ENCODE results near the gene CAPN10.
"Not testable (repeated sequence)": the region's sequence is repeated elsewhere in the genome, so short reads cannot be mapped to it uniquely, and the experiment has no call there.

CAPN10 gene

GRCh38 chr2:240602266-240603050, 15.9 kb downstream of the CAPN10 start:
- DNase-seq (ENCODE audit: low read depth in 2 of 2), result no peak

- no peak for DNase-seq (ENCODE audit: low read depth in 2 of 2)
Observed at GRCh38 chr2:240603081-240603835, 16.7 kb downstream of the CAPN10 start.

DNA sequence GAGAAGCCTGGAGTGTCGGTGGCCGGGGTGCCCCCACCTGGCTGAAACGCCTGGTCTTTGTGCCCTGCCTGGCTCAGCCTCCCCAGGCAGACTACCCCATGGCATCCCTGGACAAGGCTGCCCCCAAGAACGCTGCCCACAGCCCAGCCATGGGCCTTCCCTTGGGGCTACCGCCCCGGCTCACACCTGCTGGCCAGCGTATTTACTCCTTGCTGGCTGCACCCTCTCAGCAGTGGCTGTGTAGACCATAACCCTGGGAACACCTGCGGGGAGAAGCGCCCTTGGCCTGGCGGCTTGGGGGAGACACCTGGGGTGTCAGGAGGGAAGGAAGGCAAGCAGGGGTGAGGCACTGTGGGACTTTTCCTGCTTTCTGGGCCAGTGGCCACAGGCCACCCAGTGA, 17.3 kb downstream of the CAPN10 start:
- no peak for DNase-seq (ENCODE audit: low read depth in 2 of 2)

- no peak for DNase-seq (ENCODE audit: low read depth in 2 of 2)
Observed at GRCh38 chr2:240604291-240604938, 17.9 kb downstream of the CAPN10 start.

GRCh38 chr2:240604939-240605716, 18.6 kb downstream of the CAPN10 start:
- DNase-seq (ENCODE audit: low read depth in 2 of 2), result no peak

DNA sequence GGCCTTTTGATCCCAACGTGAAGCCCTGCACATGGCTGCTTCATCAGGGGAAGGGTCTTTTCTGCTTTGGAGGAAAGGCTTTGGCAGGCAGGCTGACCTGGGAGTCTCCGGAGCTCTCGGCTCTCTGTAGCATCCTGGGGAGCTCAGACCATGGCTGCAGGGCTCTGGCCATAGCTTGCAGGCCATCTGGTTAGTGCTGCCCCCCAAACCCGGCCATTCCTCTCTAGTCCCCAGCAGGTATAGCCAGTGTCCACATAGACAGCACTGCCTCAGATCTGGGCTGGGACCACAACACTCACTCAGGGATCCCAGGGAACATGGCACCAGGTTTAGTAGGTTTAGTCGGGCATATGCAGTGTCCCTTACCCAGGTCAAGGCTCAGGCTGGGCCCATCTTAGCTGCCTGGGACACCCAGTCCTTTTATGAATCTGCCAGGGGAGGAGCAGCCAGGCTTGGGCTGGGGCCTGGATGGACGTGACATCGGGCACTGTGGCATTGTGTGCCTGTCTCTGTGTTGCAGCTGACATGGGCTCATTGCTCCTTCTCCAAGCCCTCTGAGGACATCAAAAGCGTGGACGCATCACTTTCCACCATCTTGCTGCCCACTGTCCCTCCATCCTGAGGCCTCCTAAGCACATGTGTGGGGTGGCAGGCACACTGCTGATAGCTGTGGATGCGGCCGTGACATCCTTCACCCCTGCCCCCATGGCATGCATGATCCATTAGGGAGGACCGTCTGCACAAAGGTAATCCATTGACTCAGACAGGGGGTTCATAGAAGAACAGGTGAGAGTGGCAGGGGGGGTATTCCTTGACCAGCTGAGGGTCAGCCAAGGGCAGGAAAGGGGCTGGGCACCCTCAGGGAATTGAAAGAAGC, 19.6 kb downstream of the CAPN10 start:
- no peak for DNase-seq (ENCODE audit: low read depth in 2 of 2)

GRCh38 chr2:240611601-240612210, 25.2 kb downstream of the CAPN10 start:
- no peak for DNase-seq (ENCODE audit: low read depth in 2 of 2)

- DNase-seq (ENCODE audit: low read depth in 2 of 2), result no peak
Observed at GRCh38 chr2:240613781-240614180, 27.2 kb downstream of the CAPN10 start.

DNA sequence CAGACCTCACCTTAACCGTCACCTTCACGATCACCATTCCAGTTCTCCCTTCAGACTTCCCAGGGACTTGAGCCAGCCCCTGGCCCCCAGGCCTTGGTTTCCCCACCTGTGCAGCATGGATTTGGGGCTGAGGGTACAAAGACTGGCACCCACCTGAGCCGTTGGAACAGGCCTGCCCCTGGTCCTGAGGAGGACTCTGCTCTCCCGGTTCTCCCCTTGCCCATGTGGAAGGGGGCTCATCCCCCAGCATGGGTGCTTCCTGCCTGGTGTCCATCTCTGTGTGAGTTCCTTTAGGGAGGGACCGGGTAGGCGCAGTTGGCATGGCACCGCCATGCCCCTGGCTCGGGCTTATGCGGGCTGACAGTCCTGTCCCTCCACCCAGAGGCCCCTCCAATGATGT, 27.9 kb downstream of the CAPN10 start:
- DNase-seq (ENCODE audit: low read depth in 2 of 2), result no peak

- no peak for DNase-seq (ENCODE audit: low read depth in 2 of 2)
Observed at GRCh38 chr2:240615396-240615795, 28.9 kb downstream of the CAPN10 start.

- no peak for DNase-seq (ENCODE audit: low read depth in 2 of 2)
Observed at GRCh38 chr2:240615820-240616547, 29.4 kb downstream of the CAPN10 start.

DNA sequence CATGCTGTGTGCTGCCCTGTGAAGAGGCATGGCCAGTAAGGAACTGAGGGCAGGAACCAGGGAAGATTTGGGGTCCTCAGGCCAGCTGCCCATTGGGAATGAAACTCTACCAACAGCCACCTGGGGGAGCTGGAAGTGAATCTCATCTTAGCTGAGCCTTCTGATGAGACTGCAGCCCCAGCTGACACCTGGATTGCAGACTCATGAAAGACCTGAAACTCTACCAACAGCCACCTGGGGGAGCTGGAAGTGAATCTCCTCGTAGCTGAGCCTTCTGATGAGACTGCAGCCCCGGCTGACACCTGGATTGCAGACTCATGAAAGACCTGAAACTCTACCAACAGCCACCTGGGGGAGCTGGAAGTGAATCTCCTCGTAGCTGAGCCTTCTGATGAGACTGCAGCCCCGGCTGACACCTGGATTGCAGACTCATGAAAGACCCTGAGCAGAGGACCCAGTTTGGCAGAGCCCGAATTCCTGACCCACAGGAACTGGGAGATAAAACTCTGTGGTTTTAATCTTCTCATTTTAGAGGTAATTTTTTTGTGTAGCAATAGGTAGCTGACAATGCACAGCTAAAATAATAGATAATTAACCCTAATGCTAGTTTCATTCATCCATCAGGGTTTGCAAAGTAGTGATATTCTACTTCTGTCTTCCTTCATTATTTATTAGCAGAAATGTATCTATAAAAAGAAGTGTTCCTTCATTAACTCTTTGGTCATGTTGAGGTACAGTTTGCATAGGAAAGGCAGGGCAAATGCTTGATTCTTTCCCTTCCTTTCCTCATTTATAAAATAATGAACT, 30.5 kb downstream of the CAPN10 start:
- not testable (repeated sequence) for DNase-seq (ENCODE audit: low read depth in 2 of 2)

DNA sequence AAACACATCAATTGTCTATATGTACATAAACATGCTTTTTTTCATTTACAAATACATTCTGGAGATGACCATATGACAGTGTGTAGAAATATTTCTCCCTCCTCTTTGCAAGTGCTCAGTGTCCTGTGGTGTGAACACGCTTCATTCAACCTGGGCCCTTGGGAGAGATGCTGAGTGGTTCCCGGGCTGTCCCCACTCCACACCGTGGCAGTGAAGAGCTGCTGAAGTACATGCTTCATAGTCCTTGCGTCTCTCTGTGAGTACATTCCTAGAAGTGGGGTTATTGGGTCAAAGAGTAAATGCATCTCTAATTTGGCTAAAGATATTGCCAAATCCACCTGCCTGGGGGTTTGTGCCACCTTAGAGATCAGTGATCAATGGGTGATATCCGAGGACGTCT, 32.2 kb downstream of the CAPN10 start:
- DNase-seq (ENCODE audit: low read depth in 2 of 2), result no peak

- DNase-seq (ENCODE audit: low read depth in 2 of 2), result no peak
Observed at GRCh38 chr2:240619506-240620148, 33.1 kb downstream of the CAPN10 start.

DNA sequence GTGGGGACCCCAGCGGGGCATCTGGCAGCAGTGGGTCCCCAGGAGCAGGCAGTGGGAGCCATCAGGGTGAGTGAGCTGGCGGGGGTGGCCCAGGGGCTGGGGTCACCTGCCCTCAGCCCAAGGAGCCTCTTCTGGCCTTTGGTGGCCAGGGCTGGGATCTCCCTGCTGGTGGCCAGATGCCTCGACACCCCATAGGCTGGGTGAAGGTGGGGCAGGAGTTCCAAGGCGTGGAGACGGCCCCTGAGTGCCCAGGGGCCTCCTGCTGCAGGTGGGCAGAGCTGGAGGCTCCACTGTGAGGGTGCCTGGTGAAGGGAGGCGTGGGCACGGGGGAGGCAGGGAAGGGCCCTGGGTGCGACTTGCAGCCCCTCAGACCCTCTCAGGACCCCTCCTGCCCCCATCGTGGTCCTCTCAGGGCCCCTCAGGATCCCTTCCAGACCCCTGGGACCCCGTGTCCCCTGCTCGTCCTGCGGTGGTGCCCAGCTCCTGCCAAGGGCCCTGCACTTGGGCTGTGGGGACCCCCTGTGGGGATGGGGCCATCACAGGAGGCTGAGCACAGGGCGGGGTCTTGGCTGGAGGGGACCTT, 33.7 kb downstream of the CAPN10 start:
- DNase-seq (ENCODE audit: low read depth in 2 of 2), result no peak

- no peak for DNase-seq (ENCODE audit: low read depth in 2 of 2)
Observed at GRCh38 chr2:240620859-240621258, 34.3 kb downstream of the CAPN10 start.

DNA sequence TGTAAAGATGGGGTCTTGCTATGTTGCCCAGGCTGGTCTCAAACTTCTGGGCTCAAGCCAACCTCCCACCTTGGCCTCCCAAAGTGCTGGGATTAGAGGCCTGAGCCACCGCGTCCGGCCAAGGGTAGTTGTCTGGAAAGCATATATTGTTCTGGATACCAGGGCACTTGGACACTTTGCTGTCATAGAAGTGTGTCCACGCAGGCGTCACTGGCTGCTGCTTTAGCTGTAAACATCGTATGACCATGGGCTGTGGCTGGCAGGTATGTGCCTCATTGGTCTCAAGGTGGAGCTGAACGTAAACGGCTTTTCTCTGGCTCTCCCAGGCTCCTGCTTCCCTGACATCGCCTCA, 35.5 kb downstream of the CAPN10 start:
- no peak for DNase-seq (ENCODE audit: low read depth in 2 of 2)
